K562 (cell line): ENCODE results near the gene MYL9. TPM values are rescaled to one million over a fixed set of nuclear protein-coding genes. Genes with fewer than 3 reads are reported as not detected.
A peak's percentile ranks its signal among the peaks of the same experiment; 100 is the strongest.

Experiments
- ETV6 ChIP-seq, 3 experiments: fragments of 150-350 bp in 1 of 3; sonication (generic) in 1 of 3; formaldehyde crosslinking in 1 of 3; IDR thresholded peaks; 2 replicates each; pipeline versions ENCODE4 v1.6.1 to v1.8.0; 2014 to 2022; ENCODE audit warnings: borderline replicate concordance in 2 of 3, low read depth in 2 of 3, antibody characterized with exemption in 1 of 3, low read length in 1 of 3, mild to moderate bottlenecking in 1 of 3, missing genetic modification reagents in 1 of 3
- FOXM1 ChIP-seq, 2 experiments: fragments of 450-650 bp in 1 of 2; sonication (generic) in 1 of 2; formaldehyde crosslinking in 1 of 2; IDR thresholded peaks; 2 replicates each; pipeline versions ENCODE4 v1.6.1 to v1.9.0; 2017 to 2022; ENCODE audit warnings: low read depth in 2 of 2, mild to moderate bottlenecking in 2 of 2, missing genetic modification reagents in 1 of 2, moderate library complexity in 1 of 2
- MAFG ChIP-seq: fragments of 450-650 bp; conservative IDR thresholded peaks from 2 replicates; pipeline ENCODE4 v1.6.1; 2016; ENCODE audit warnings: missing genetic modification characterization, missing compliant biosample characterization
- NEUROD1 ChIP-seq: fragments of 150-350 bp; IDR thresholded peaks from 2 replicates; pipeline ENCODE4 v1.6.1; 2014; ENCODE audit warnings: borderline replicate concordance, low read length, low read depth; ENCODE audit not compliant: partially characterized antibody
- NONO ChIP-seq, 2 experiments: fragments of 200-400 bp in 1 of 2; fragments of 450-650 bp in 1 of 2; formaldehyde crosslinking in 1 of 2; IDR thresholded peaks; 2 replicates each; pipeline ENCODE4 v1.6.1; 2017; ENCODE audit warnings: low read depth in 2 of 2, mild to moderate bottlenecking in 2 of 2, moderate library complexity in 2 of 2, low read length in 1 of 2
- PCBP1 ChIP-seq: fragments of 200-400 bp; formaldehyde crosslinking; IDR thresholded peaks from 2 replicates; pipeline ENCODE4 v1.6.1; 2018; ENCODE audit warnings: mild to moderate bottlenecking, low read depth, low read length; ENCODE audit not compliant: poor library complexity, severe bottlenecking
- POLR2AphosphoS5 ChIP-seq: IDR thresholded peaks from 2 replicates; pipeline ENCODE4 v1.6.1; 2011; ENCODE audit warnings: mild to moderate bottlenecking, low read depth, low read length, moderate library complexity; ENCODE audit not compliant: control insufficient read depth, insufficient read depth
- RAD51 ChIP-seq: fragments of 450-650 bp; IDR thresholded peaks from 2 replicates; pipeline ENCODE4 v1.7.1; 2016; ENCODE audit warnings: low read depth, mild to moderate bottlenecking, borderline replicate concordance
- SIX5 ChIP-seq, 2 experiments: IDR thresholded peaks; 2 replicates each; pipeline ENCODE4 v1.6.1; 2011; ENCODE audit warnings: low read length in 2 of 2, borderline replicate concordance in 1 of 2, low read depth in 1 of 2, mild to moderate bottlenecking in 1 of 2, moderate library complexity in 1 of 2; ENCODE audit not compliant: insufficient read depth in 1 of 2
- polyA plus RNA-seq, 8 experiments: library from polyadenylated mRNA; depleted of rRNA in 4 of 8; stranded (reverse) in 5 of 8; unstranded in 3 of 8; fragments of >200 nt; fragmentation: Nextera tagmentation in 2 of 8; fragmentation: Illumina TruSeq in 1 of 8; extraction: Ambion mirVana in 2 of 8; extraction: Trizol in 1 of 8; gene quantifications; 2 replicates each; pipeline versions ENCODE4 v1.2.1 to v1.2.3, GENCODE V29; 2011 to 2014; ENCODE audit warnings: inconsistent platforms in 1 of 8, missing spikeins in 1 of 8
- total RNA-seq, 7 experiments: library from RNA; depleted of rRNA in 6 of 7; stranded (reverse); fragments of >200 nt in 6 of 7; fragmentation: Illumina TruSeq in 2 of 7; extraction: Trizol in 2 of 7; gene quantifications; 2 replicates each; pipeline versions ENCODE4 v1.2.1 to v1.2.3, GENCODE V29; 2011 to 2021; ENCODE audit warnings: low replicate concordance in 1 of 7
- TF ChIP-seq, protein P1 (sequence below), 2 experiments: IDR thresholded peaks in 1 of 2; conservative IDR thresholded peaks in 1 of 2; 2 replicates each; pipeline ENCODE4 v1.6.1; 2016; ENCODE audit warnings: low read depth in 2 of 2, mild to moderate bottlenecking in 1 of 2, missing compliant biosample characterization in 1 of 2, missing genetic modification characterization in 1 of 2, moderate library complexity in 1 of 2
- TF ChIP-seq, protein P2 (sequence below): fragments of 200-400 bp; formaldehyde crosslinking; IDR thresholded peaks from 2 replicates; pipeline ENCODE4 v1.6.1; 2017; ENCODE audit warnings: mild to moderate bottlenecking, low read depth, low read length, moderate library complexity
- TF ChIP-seq, protein P3 (sequence below): fragments of 450-650 bp; IDR thresholded peaks from 2 replicates; pipeline ENCODE4 v1.6.1; 2017; ENCODE audit warnings: antibody characterized with exemption, mild to moderate bottlenecking
- TF ChIP-seq, protein P4 (sequence below): fragments of 250-450 bp; sonication (Bioruptor Pico); IDR thresholded peaks from 2 replicates; pipeline ENCODE4 v1.5.0; 2021

The MYL9 gene
- total and polyA plus RNA-seq, 9 of the 15 experiments (the other 6 are each of a cell fraction or from before 2014, with no cell fraction given), result 0.11 to 3.2 (median 0.81) TPM; not detected in 1

DNA sequence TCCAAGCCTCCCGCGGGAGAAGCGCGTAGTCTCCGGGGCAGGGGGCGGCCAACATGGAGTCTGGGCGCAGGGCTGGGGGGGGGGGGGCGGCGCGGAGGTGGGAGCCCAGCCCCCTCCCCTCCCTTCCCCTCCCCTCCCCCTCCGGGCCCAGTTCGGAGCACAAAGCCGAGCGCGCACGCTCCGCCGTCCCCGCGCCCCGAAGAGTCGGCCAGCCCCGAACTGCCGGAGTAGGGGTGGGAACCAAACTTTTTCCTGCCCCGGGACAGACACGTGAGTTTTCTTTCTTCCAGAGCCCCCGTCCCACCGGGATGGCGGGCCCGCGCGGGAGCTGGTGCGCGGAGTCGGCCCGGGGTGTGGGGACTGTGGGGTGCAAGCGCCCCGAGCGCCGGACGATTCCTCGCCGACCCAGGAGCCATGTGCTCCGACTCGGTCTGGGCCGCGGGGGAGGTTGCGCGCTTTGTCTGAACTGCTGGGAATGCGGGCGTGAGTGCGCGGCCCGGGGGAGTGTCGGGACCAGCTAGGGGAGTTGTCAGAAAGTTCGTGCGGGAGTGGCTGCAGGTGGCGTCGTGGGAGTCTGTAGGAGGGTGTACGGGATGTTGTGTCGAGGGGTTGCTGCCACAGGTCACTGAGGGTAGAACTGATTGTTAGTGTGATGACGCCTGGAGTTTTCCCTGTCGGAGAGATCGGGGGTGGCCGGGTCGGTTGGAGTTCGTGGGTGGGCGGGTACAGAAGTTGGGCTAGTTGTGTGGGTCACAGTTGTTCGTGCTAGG, 33.2 kb downstream of the MYL9 start (continued):
- TF ChIP-seq, protein P1, sequence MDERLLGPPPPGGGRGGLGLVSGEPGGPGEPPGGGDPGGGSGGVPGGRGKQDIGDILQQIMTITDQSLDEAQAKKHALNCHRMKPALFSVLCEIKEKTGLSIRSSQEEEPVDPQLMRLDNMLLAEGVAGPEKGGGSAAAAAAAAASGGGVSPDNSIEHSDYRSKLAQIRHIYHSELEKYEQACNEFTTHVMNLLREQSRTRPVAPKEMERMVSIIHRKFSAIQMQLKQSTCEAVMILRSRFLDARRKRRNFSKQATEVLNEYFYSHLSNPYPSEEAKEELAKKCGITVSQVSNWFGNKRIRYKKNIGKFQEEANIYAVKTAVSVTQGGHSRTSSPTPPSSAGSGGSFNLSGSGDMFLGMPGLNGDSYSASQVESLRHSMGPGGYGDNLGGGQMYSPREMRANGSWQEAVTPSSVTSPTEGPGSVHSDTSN (CRISPR knock-in tag; IDR thresholded peaks at IDR 0.05; ENCODE audit: low read depth), result no peak
- TF ChIP-seq, protein P1 (tag; conservative IDR thresholded peaks at IDR 0.05; ENCODE audit: low read depth), result no peak
- TF ChIP-seq NEUROD1, result peak; percentile 38
- TF ChIP-seq, protein P2, sequence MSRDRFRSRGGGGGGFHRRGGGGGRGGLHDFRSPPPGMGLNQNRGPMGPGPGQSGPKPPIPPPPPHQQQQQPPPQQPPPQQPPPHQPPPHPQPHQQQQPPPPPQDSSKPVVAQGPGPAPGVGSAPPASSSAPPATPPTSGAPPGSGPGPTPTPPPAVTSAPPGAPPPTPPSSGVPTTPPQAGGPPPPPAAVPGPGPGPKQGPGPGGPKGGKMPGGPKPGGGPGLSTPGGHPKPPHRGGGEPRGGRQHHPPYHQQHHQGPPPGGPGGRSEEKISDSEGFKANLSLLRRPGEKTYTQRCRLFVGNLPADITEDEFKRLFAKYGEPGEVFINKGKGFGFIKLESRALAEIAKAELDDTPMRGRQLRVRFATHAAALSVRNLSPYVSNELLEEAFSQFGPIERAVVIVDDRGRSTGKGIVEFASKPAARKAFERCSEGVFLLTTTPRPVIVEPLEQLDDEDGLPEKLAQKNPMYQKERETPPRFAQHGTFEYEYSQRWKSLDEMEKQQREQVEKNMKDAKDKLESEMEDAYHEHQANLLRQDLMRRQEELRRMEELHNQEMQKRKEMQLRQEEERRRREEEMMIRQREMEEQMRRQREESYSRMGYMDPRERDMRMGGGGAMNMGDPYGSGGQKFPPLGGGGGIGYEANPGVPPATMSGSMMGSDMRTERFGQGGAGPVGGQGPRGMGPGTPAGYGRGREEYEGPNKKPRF, result no peak
- TF ChIP-seq PCBP1, result peak; percentile 64
- no peak for TF ChIP-seq MAFG (tag)
- no peak for TF ChIP-seq ETV6 (IDR thresholded peaks at IDR 0.05; ENCODE audit: borderline replicate concordance in 1 of 2, low read depth in 2 of 2, low read length in 1 of 2)
- TF ChIP-seq ETV6 (CRISPR knock-in tag; IDR thresholded peaks at IDR 0.05; ENCODE audit: borderline replicate concordance), result no peak
- no peak for TF ChIP-seq FOXM1 (IDR thresholded peaks at IDR 0.05; ENCODE audit: low read depth)
- TF ChIP-seq FOXM1 (CRISPR knock-in tag; IDR thresholded peaks at IDR 0.05; ENCODE audit: low read depth), result no peak
- peak; percentile 45; the same call in 1 of the 2 replicates for TF ChIP-seq POLR2AphosphoS5
- peak in 1 of 2 experiments; percentile 36; a peak in 1 of 4 replicates for TF ChIP-seq NONO (IDR thresholded peaks at IDR 0.05; ENCODE audit: low read depth in 2 of 2, low read length in 1 of 2)
- no peak for TF ChIP-seq RAD51
- TF ChIP-seq, protein P3, sequence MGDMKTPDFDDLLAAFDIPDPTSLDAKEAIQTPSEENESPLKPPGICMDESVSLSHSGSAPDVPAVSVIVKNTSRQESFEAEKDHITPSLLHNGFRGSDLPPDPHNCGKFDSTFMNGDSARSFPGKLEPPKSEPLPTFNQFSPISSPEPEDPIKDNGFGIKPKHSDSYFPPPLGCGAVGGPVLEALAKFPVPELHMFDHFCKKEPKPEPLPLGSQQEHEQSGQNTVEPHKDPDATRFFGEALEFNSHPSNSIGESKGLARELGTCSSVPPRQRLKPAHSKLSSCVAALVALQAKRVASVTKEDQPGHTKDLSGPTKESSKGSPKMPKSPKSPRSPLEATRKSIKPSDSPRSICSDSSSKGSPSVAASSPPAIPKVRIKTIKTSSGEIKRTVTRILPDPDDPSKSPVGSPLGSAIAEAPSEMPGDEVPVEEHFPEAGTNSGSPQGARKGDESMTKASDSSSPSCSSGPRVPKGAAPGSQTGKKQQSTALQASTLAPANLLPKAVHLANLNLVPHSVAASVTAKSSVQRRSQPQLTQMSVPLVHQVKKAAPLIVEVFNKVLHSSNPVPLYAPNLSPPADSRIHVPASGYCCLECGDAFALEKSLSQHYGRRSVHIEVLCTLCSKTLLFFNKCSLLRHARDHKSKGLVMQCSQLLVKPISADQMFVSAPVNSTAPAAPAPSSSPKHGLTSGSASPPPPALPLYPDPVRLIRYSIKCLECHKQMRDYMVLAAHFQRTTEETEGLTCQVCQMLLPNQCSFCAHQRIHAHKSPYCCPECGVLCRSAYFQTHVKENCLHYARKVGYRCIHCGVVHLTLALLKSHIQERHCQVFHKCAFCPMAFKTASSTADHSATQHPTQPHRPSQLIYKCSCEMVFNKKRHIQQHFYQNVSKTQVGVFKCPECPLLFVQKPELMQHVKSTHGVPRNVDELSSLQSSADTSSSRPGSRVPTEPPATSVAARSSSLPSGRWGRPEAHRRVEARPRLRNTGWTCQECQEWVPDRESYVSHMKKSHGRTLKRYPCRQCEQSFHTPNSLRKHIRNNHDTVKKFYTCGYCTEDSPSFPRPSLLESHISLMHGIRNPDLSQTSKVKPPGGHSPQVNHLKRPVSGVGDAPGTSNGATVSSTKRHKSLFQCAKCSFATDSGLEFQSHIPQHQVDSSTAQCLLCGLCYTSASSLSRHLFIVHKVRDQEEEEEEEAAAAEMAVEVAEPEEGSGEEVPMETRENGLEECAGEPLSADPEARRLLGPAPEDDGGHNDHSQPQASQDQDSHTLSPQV, result peak; percentile 89
- TF ChIP-seq, protein P4, sequence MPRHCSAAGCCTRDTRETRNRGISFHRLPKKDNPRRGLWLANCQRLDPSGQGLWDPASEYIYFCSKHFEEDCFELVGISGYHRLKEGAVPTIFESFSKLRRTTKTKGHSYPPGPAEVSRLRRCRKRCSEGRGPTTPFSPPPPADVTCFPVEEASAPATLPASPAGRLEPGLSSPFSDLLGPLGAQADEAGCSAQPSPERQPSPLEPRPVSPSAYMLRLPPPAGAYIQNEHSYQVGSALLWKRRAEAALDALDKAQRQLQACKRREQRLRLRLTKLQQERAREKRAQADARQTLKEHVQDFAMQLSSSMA (CRISPR knock-in tag), result no peak
- TF ChIP-seq SIX5 (IDR thresholded peaks at IDR 0.05; ENCODE audit: borderline replicate concordance in 1 of 2, insufficient read depth in 1 of 2, low read depth in 1 of 2, low read length in 2 of 2), result no peak
